Activated CD4-positive, alpha-beta T cell treated with anti-CD3 and anti-CD28 coated beads, Interleukin-10, Interleukin-2, amounts not matched to agents 100 ng/mL and 50 ng/mL, durations not matched to agents 16 hours and 8 hours (primary cell): Measurements from ENCODE around the gene NAMPT.
"Not testable (repeated sequence)": the region's sequence is repeated elsewhere in the genome, so short reads cannot be mapped to it uniquely, and the experiment has no call there.

ENCODE experiments used
- DNase-seq: peaks from one replicate; pipeline ENCODE4 v3.0.0-alpha.2; 2020

NAMPT gene

GRCh38 chr7:106224797-106225196 is 60.0 kb downstream of the NAMPT start:
- no peak for DNase-seq

DNA sequence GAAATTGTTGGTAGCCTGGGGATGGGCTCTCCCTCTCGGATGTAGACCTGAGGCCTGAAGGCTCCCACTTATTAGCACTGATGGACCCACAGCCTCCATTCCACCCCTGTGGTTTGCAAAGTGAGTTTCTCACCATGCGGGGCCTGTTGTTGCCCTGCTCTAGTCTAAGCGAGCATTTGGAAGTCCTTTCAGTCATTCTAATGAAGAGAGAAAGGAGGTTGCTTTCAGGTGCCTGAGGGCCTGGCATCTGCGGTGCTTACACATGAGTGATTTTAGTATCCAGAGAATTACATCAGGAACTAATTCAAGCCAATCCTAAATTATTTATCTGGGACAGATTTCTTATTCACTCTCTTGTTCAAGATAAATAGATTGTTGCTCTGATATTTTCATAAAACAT is 61.6 kb downstream of the NAMPT start:
- no peak for DNase-seq

- no peak for DNase-seq
These were observed 62.2 kb downstream of the NAMPT start for GRCh38 chr7:106222545-106222944.

DNA sequence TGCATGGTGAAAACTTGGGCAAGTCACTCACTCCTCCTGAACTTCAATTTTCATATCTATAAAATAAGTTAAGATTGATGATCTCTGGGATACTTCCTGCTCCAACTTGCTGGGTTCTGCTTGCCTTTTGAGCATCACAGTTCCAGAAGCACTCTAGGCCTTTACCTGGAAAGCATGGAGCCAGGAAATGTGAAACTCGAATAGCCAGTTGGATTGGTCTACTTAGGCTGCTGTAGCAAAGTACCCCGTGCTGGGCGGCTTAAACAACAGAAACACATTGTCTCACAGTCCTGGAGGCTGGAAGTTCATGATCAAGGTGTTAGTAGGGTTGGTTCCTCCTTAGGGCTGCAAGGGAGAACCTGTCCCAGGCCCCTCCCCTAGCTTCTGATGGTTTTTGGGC is 64.5 kb downstream of the NAMPT start:
- DNase-seq: no peak

DNA sequence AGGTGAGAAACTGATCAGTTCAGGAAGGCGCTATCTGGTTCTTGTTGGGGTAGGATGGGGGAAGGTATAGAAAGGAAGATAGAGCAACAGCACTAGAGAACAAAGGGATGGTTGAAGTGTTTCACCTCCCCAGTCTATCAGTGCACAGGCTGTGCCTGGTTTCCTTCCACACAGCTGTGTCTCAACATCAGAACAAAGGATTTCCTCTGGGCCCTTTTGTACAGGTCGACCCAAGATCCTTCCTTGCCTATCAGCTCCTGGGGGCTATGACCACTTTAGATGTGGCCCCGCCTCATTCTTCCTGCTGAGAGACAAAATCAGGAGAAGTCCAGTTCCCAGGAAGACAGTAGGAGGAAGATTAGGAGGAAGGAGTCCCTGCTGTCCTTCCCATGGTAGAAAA is 65.6 kb downstream of the NAMPT start:
- DNase-seq: no peak

GRCh38 chr7:106218546-106218945 is 66.2 kb downstream of the NAMPT start:
- no peak for DNase-seq

- DNase-seq: no peak
These were observed 67.8 kb downstream of the NAMPT start for GRCh38 chr7:106216923-106217542.

DNA sequence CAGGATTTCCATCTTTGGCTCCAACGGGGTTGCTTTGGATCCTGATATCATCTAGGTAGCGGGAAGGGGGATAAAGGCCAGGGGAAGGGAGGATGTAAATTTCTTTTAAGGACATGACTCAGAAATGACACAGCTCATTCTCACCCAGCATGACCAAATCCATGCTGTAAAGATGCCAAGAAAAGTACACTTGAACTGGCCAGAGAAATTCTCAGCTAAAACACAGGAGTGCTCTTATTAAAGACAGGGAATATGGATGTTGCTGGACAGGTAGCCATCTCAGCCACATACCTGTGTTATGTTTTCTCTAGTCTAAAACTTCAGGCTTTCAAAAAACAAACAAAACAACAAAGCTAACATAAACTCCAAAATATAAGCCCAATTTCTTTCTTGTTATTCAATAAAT is 68.3 kb downstream of the NAMPT start:
- no peak for DNase-seq

DNA sequence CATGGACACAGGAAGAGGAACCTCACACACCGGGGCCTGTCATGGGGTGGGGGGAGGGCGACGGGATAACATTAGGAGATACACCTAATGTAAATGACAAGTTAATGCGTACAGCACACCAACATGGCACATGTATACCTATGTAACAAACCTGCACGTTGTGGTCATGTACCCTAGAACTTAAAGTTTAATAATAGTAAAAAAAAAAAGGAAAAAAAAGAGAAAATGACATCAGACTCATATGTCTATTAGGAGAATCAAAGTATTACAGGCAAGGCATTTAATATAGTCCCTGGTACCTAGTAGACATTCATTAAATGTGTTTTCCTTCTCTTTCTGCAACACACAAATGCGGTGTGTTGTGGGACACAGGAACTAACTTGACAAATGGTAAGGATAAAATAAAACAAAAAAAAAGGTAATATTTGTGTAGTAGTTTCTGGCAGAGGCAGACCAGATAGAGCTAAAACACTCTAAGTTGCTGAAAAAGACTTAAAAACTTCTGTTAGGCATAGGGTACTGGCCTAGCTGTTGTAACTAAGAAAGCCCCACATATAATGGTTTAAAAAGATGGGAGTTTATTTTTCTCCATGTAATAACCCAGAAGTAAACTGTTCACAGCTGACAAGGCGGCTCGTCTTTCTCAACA is 68.8 kb downstream of the NAMPT start:
- no peak for DNase-seq

DNA sequence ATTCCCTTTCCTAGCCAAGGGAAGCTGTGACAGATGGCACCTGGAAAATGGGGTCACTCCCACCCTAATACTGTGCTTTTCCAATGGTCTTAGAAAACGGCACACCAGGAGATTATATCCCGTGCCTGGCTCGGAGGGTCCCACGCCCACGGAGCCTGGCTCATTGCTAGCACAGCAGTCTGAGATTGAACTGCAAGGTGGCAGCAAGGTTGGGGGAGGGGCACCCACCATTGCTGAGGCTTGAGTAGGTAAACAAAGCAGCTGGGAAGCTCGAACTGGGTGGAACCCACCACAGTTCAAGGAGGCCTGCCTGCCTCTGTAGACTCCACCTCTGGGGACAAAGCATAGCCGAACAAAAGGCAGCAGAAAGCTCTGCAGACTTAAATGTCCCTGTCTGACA is 75.8 kb downstream of the NAMPT start:
- DNase-seq: not testable (repeated sequence)

DNA sequence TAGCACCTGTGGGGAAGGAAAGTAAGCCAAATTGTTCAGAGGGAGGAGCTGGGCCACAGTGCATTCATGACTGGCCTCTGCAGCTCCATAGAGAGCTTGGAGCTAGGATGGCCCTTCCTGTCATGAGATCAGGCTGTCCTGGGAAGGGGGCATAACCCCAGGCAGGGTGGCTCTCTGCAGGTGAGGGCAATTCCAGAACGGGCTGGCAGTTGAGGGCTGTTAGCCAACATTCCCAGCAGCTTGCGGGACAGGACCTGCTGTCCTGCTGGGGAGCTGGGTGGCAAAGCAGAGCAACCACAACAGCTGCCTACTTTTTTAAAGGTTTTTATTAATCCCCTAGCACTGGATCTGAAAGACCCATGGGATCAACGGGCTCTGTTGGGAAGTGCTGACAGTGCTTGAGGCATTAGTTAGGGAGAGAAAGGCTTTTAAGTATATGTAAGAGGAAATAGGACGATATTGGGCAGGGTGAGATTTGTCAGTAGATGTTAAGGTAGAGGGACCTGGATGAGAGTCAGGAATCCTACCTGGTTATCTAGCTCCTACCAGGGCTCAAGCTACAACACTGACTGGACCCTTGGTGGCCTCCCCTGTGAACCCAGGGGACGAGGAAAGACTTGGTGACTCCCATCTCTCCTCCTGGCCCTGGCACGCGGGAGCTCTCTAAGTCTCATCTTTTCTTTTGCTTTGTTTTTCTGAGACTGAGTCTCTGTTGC is 77.8 kb downstream of the NAMPT start:
- DNase-seq: no peak

DNA sequence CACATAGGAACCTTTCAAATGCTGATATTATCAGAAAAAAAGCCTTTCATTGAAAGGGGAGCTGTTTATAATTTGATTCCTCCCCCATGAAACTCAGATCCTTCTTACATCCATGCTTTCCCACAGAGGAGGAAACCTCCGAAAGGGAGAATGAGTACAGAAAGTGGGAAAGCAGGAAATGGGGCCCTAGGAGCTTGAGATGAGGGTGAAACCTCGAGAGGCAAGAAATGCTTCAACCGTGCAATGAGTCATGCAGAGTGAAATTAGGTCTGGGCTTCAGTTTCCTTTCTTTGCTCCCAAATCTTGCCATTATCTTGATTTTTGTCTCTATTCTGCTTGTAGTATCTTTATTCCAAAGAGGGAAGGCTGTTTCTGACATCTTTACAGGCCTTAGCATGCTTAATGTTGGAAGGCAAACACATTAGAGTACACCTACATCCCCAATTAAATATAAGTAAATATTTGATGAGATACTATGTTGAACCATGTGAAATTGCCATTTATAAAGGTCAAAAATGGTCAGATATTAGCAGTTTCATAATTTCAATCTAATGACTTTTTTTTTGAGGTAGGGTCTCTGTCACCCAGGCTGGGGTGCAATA is 79.1 kb downstream of the NAMPT start:
- peak; percentile 20 for DNase-seq

GRCh38 chr7:106203473-106203872 is 81.3 kb downstream of the NAMPT start:
- no peak for DNase-seq

GRCh38 chr7:106201164-106201563 is 83.6 kb downstream of the NAMPT start:
- no peak for DNase-seq

DNA sequence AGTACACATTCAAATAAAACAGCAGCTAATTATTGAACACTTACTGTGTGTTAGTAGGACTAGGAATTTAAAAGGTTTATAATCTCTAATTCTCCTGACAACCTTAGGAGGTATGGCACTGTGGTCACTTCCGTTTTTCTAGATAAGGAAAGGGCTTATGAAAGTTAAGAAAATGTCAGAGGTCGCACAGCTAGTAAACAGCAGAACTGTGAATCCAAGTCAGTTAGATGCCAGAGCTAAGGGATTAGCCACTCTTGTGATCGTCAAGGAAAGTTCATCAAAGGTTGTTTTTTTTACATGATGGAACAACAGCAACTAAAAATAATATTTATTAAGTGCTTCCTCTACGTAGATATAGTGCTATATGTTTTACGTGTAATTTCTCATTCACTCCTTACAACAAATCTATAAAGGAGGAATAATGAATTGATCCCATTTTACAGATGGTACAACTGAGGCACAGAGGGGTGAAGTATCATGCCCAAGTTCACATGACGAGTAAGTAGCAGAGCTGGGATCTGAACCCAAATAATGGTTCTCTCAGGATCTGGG is 84.9 kb downstream of the NAMPT start:
- no peak for DNase-seq

DNA sequence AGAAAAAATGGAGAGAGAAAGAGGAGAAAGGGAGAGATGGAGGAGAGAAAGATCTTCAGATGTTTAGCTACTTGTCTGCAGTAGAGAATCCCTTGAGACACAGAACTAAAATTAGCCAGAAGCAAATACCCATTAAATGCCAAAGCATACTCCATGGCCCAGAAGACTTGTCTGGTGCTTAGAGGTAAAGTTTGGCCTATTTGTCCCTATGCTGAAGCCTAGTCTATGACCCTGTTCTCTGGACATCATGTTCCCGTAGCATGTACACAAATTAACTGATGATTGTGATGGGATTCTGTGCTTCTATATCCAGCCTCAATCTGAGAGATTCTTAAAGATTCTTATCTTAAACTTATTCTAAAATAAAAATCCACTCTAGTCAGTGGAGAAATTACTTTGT is 85.8 kb downstream of the NAMPT start:
- no peak for DNase-seq
